ENCODE results near the gene NELFA. TPM values are rescaled to one million over a fixed set of nuclear protein-coding genes. Genes with fewer than 3 reads are reported as not detected.
"Not testable (repeated sequence)": the region's sequence is repeated elsewhere in the genome, so short reads cannot be mapped to it uniquely, and the experiment has no call there.

NELFA gene
- total RNA-seq, 1 experiment from 2014 or later = 55.0 TPM

GRCh38 chr4:2036327-2036726, 27.6 kb upstream of the NELFA start:
- Histone ChIP-seq H3K14ac (ENCODE audit: insufficient read depth, low read length) (no peak overlapping the region; the same call in 1 of the 2 replicates), H4K20me1 (ENCODE audit: control insufficient read depth, insufficient read depth, insufficient read length) (no peaks in the 10 kb centered on the region), H3K9ac (ENCODE audit: extremely low read depth, insufficient read length, low read length) (no peak overlapping the region), H2BK12ac (ENCODE audit: insufficient read length, low read depth, low read length) (no peak overlapping the region), H3K27me3 (ENCODE audit: insufficient read depth, low read length) (peaks cover 11% of the 10 kb centered on the region; the same call in 1 of the 2 replicates), H4K5ac (ENCODE audit: insufficient read length, low read depth, low read length) (no peak overlapping the region), H3K9me3 (ENCODE audit: control insufficient read depth, low read depth, low read length) (no peaks in the 10 kb centered on the region), H2BK120ac (ENCODE audit: low read depth, low read length, poor library complexity, severe bottlenecking) (no peak overlapping the region), H2BK20ac (ENCODE audit: low read depth, low read length, poor library complexity, severe bottlenecking) (no peak overlapping the region), H3T11ph (ENCODE audit: low read length) (no peak overlapping the region), H3K56ac (ENCODE audit: insufficient read length, low read depth, low read length) (no peak overlapping the region), H3K23me2 (ENCODE audit: insufficient read length, low read depth, low read length, poor library complexity, severe bottlenecking) (peaks cover 12% of the 10 kb centered on the region), H3K79me1 (ENCODE audit: insufficient read depth, low read depth, low read length, poor library complexity, severe bottlenecking) (no peaks in the 10 kb centered on the region), H2BK5ac (ENCODE audit: insufficient read length, low read length) (no peak overlapping the region), H3K4ac (ENCODE audit: low read depth, low read length) (no peak overlapping the region), H3K27ac (ENCODE audit: insufficient read length, low read depth, low read length) (no peak overlapping the region), H4K8ac (replicated peaks; ENCODE audit: insufficient read length, low read depth, low read length) (no peak overlapping the region), H2AK5ac (ENCODE audit: insufficient read length, low read length) (no peak overlapping the region), H4K91ac (ENCODE audit: insufficient read length, low read depth, low read length) (no peak overlapping the region), H3K4me2 (ENCODE audit: insufficient read depth, insufficient read length, low read length) (no peak overlapping the region), H3K18ac (ENCODE audit: insufficient read length, low read depth, low read length) (no peak overlapping the region), H2AFZ (ENCODE audit: low read length) (no peak overlapping the region), H3K4me1 (ENCODE audit: insufficient read depth, low read length) (no peaks in the 10 kb centered on the region), H3K79me2 (ENCODE audit: insufficient read depth, low read length) (no peaks in the 10 kb centered on the region), H3K23ac (ENCODE audit: insufficient read length, low read depth, low read length) (no peak overlapping the region), H2BK15ac (ENCODE audit: low read depth, low read length) (no peak overlapping the region)
- DNase-seq = no peak
- peaks cover 84% of the 10 kb centered on the region for H3K27me3 Mint-ChIP-seq (ENCODE audit: low read depth)
- TF ChIP-seq CTCF (conservative IDR thresholded peaks at IDR 0.05) = no peak
- H3K4me1 Mint-ChIP-seq = no peaks in the 10 kb centered on the region
- H3K27ac Mint-ChIP-seq = no peak overlapping the region
- WGBS (ENCODE audit: extremely low coverage, insufficient read length, low lambda C conversion rate) = no CpG with 5 or more reads among the region's 10 CpGs
- no peak overlapping the region for H3K4me3 Mint-ChIP-seq
- peaks cover 0 to 4% of the 10 kb centered on the region in 2 experiments; a peak in 2 of 5 replicates for H3K9me3 Mint-ChIP-seq
- H3K36me3 Mint-ChIP-seq (ENCODE audit: insufficient read depth in 1 of 3, low read depth in 3 of 3) = no peaks in the 10 kb centered on the region; a peak in 1 of 7 replicates

GRCh38 chr4:2031161-2031560, 22.4 kb upstream of the NELFA start:
- not testable (repeated sequence) for H3K36me3 Mint-ChIP-seq (ENCODE audit: insufficient read depth in 1 of 3, low read depth in 3 of 3); H3K27me3 ChIP-seq (ENCODE audit: insufficient read depth, low read length); H2AK5ac ChIP-seq (ENCODE audit: insufficient read length, low read length); H3K56ac ChIP-seq (ENCODE audit: insufficient read length, low read depth, low read length); H2BK20ac ChIP-seq (ENCODE audit: low read depth, low read length, poor library complexity, severe bottlenecking); H3K4ac ChIP-seq (ENCODE audit: low read depth, low read length); H3K4me1 ChIP-seq (ENCODE audit: insufficient read depth, low read length); H3K79me1 ChIP-seq (ENCODE audit: insufficient read depth, low read depth, low read length, poor library complexity, severe bottlenecking); H2BK120ac ChIP-seq (ENCODE audit: low read depth, low read length, poor library complexity, severe bottlenecking); H3K27ac Mint-ChIP-seq; H4K91ac ChIP-seq (ENCODE audit: insufficient read length, low read depth, low read length); H3K4me2 ChIP-seq (ENCODE audit: insufficient read depth, insufficient read length, low read length); H4K8ac ChIP-seq (replicated peaks; ENCODE audit: insufficient read length, low read depth, low read length); H2AFZ ChIP-seq (ENCODE audit: low read length); H3K18ac ChIP-seq (ENCODE audit: insufficient read length, low read depth, low read length); H3K4me3 Mint-ChIP-seq; H2BK15ac ChIP-seq (ENCODE audit: low read depth, low read length); H3K79me2 ChIP-seq (ENCODE audit: insufficient read depth, low read length); H3K4me1 Mint-ChIP-seq; H3K9me3 ChIP-seq (ENCODE audit: control insufficient read depth, low read depth, low read length); H2BK12ac ChIP-seq (ENCODE audit: insufficient read length, low read depth, low read length); H3K14ac ChIP-seq (ENCODE audit: insufficient read depth, low read length); H3K9ac ChIP-seq (ENCODE audit: extremely low read depth, insufficient read length, low read length); H3K27ac ChIP-seq (ENCODE audit: insufficient read length, low read depth, low read length); H3T11ph ChIP-seq (ENCODE audit: low read length); H4K5ac ChIP-seq (ENCODE audit: insufficient read length, low read depth, low read length); H2BK5ac ChIP-seq (ENCODE audit: insufficient read length, low read length); H3K23ac ChIP-seq (ENCODE audit: insufficient read length, low read depth, low read length); H3K23me2 ChIP-seq (ENCODE audit: insufficient read length, low read depth, low read length, poor library complexity, severe bottlenecking); H4K20me1 ChIP-seq (ENCODE audit: control insufficient read depth, insufficient read depth, insufficient read length); DNase-seq
- Mint-ChIP-seq H3K27me3 (ENCODE audit: low read depth) (peaks cover 89% of the 10 kb centered on the region), H3K9me3 (peaks cover 15% of the 10 kb centered on the region in 2 experiments; a peak in 4 of 5 replicates)

Measured in H9 (cell line).